CD14-positive monocyte (primary cell): ENCODE measurements around the gene TEX19. TPM values are rescaled to one million over a fixed set of nuclear protein-coding genes. Genes with fewer than 3 reads are reported as not detected.

Experiments
- DNase-seq, 3 donors: peaks; one replicate each; pipeline ENCODE4 v3.0.0-alpha.2; 2011 to 2022
- H2AFZ ChIP-seq: 2 replicates; pipeline ENCODE4 v1.6.0; 2012; ENCODE audit warnings: mild to moderate bottlenecking, low read depth, low read length, inconsistent platforms; ENCODE audit not compliant: insufficient read depth, poor library complexity, severe bottlenecking
- H3K27ac ChIP-seq, 2 donors: 1 replicate in 1 of 2; 2 replicates in 1 of 2; pipeline ENCODE4 v1.5.1; 2012 to 2013; ENCODE audit warnings: low read length in 2 of 2, control low read depth in 1 of 2, inconsistent platforms in 1 of 2, low read depth in 1 of 2, mild to moderate bottlenecking in 1 of 2
- H3K27me3 ChIP-seq, 2 donors: one replicate each; pipeline versions ENCODE4 v1.6.0 to v1.6.1; 2011 to 2013; ENCODE audit warnings: low read length in 2 of 2; ENCODE audit not compliant: control insufficient read depth in 2 of 2, insufficient read depth in 2 of 2
- H3K36me3 ChIP-seq, 2 donors: replicated peaks in 1 of 2; 1 replicate in 1 of 2; 2 replicates in 1 of 2; pipeline versions ENCODE4 v1.5.1 to v1.6.1; 2012 to 2013; ENCODE audit warnings: low read length in 2 of 2, control low read depth in 1 of 2, inconsistent platforms in 1 of 2, mild to moderate bottlenecking in 1 of 2; ENCODE audit not compliant: insufficient read depth in 2 of 2, control insufficient read depth in 1 of 2
- H3K4me1 ChIP-seq, 2 donors: 1 replicate in 1 of 2; 2 replicates in 1 of 2; pipeline versions ENCODE4 v1.5.1 to v1.6.1; 2012 to 2013; ENCODE audit warnings: low read length in 2 of 2, control low read depth in 1 of 2, inconsistent platforms in 1 of 2, mild to moderate bottlenecking in 1 of 2, moderate library complexity in 1 of 2; ENCODE audit not compliant: insufficient read depth in 2 of 2, control insufficient read depth in 1 of 2
- H3K4me2 ChIP-seq: replicated peaks from 2 replicates; pipeline ENCODE3; 2012; ENCODE audit warnings: low read length, moderate library complexity, mild to moderate bottlenecking; ENCODE audit not compliant: poor library complexity, severe bottlenecking; ENCODE audit errors: extremely low read depth
- H3K4me3 ChIP-seq, 3 experiments: fragments of 200-600 bp in 1 of 3; sonication (generic) in 1 of 3; replicated peaks in 1 of 3; 1 replicate in 2 of 3; 2 replicates in 1 of 3; pipeline ENCODE4 v1.5.1; 2011 to 2013; ENCODE audit warnings: low read length in 3 of 3, mild to moderate bottlenecking in 3 of 3, control low read depth in 2 of 3, low read depth in 2 of 3, inconsistent platforms in 1 of 3, moderate library complexity in 1 of 3
- H3K79me2 ChIP-seq: 2 replicates; pipeline ENCODE4 v1.6.0; 2012; ENCODE audit warnings: mild to moderate bottlenecking, control low read depth, inconsistent platforms, low read length, moderate library complexity; ENCODE audit not compliant: insufficient read depth
- H3K9ac ChIP-seq: 2 replicates; pipeline ENCODE4 v1.6.0; 2017; ENCODE audit warnings: low read length, mild to moderate bottlenecking; ENCODE audit not compliant: insufficient read depth, poor library complexity, severe bottlenecking
- H3K9me3 ChIP-seq, 2 donors: replicated peaks in 1 of 2; 1 replicate in 1 of 2; 2 replicates in 1 of 2; pipeline versions ENCODE4 v1.5.1 to v1.6.1; 2012 to 2013; ENCODE audit warnings: low read length in 2 of 2, control low read depth in 1 of 2; ENCODE audit not compliant: control insufficient read depth in 1 of 2, insufficient read depth in 1 of 2
- H4K20me1 ChIP-seq: 2 replicates; pipeline ENCODE4 v1.6.0; 2012; ENCODE audit warnings: mild to moderate bottlenecking, low read length, control low read depth, moderate library complexity; ENCODE audit not compliant: insufficient read depth
- H3K27ac Mint-ChIP-seq, 7 donors: one replicate each; pipeline ENCODE4 v1.8.0; 2020; ENCODE audit warnings: mild to moderate bottlenecking in 7 of 7, mixed read lengths in 7 of 7, moderate library complexity in 6 of 7, inconsistent platforms in 2 of 7
- H3K27me3 Mint-ChIP-seq, 3 donors: one replicate each; pipeline ENCODE4 v1.8.0; 2021 to 2022; ENCODE audit warnings: low read depth in 3 of 3, mild to moderate bottlenecking in 3 of 3, mixed read lengths in 3 of 3, moderate library complexity in 3 of 3, inconsistent platforms in 1 of 3
- H3K36me3 Mint-ChIP-seq, 2 donors: one replicate each; pipeline ENCODE4 v1.8.0; 2020; ENCODE audit warnings: mixed read lengths in 2 of 2, inconsistent platforms in 1 of 2, mild to moderate bottlenecking in 1 of 2
- H3K4me1 Mint-ChIP-seq: one replicate; pipeline ENCODE4 v1.8.0; 2020; ENCODE audit warnings: mild to moderate bottlenecking, mixed read lengths
- H3K4me3 Mint-ChIP-seq, 2 donors: one replicate each; pipeline ENCODE4 v1.8.0; 2020; ENCODE audit warnings: mild to moderate bottlenecking in 2 of 2, mixed read lengths in 2 of 2, moderate library complexity in 1 of 2
- H3K9me3 Mint-ChIP-seq, 7 donors: one replicate each; pipeline ENCODE4 v1.8.0; 2020 to 2022; ENCODE audit warnings: mixed read lengths in 7 of 7, mild to moderate bottlenecking in 6 of 7, moderate library complexity in 6 of 7, inconsistent platforms in 2 of 7
- WGBS: methylation state at CpG from one replicate; pipeline ENCODE4 v1.1.5; 2013; ENCODE audit warnings: missing lambda C conversion rate; ENCODE audit not compliant: insufficient coverage; 5-methylcytosine and 5-hydroxymethylcytosine counted together
- intact Hi-C, 2 donors: fragments of 100-400 bp; cut with micrococcal nuclease; formaldehyde crosslinking; loops; one replicate each; pipeline versions ENCODE4 v1.15.0 to v1.15.1; 2023
- polyA plus RNA-seq, 3 donors: library from polyadenylated mRNA; depleted of rRNA in 1 of 3; unstranded in 2 of 3; stranded (reverse) in 1 of 3; fragments of 300-500 nt in 2 of 3; fragments of >200 nt in 1 of 3; fragmentation: Illumina TruSeq in 2 of 3; gene quantifications; 1 replicate in 2 of 3; 2 replicates in 1 of 3; pipeline ENCODE4 v1.2.3, GENCODE V29; 2012 to 2021
- TF ChIP-seq, protein P1 (sequence below): fragments of 200-600 bp; IDR thresholded peaks from one replicate; pipeline ENCODE4 v1.8.0; 2022; ENCODE audit warnings: antibody characterized with exemption, mild to moderate bottlenecking

The TEX19 gene
- polyA plus RNA-seq, 3 donors: not detected

GRCh38 chr17:82309656-82310570, 49.1 kb upstream of the TEX19 start:
- H3K27ac Mint-ChIP-seq: no peak overlapping the region

DNA sequence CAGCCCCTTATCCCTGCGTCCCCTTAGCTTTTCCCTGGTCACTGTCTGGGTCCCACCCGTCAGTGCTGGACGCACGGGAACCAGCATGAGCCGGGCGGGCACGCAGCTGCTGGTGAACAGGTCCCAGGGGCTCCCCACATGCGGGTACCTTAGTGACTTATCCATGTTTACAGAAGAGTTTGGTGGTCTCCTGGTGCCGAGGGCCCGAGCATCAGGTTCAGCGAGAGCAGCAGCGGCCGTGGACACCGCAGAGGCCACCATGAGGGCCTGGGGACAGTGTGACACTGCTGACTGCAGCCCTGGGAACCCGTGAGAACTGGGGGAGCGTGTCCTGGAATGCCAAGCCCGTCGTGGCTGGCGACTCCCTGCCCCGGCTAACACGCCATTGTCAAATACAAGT, 48.2 kb upstream of the TEX19 start:
- no peak overlapping the region for H3K4me3 ChIP-seq
- H3K4me2 ChIP-seq: no peak overlapping the region
- peaks cover 21% of the 10 kb centered on the region for H3K4me1 Mint-ChIP-seq
- H3K9me3 ChIP-seq: no peaks in the 10 kb centered on the region
- no peaks in the 10 kb centered on the region for H3K36me3 ChIP-seq
- peaks cover 22 to 38% (median 34%) of the 10 kb centered on the region in 3 donors for H3K27me3 Mint-ChIP-seq
- peak overlapping the region in 1 of 7 donors; percentile 72 for H3K27ac Mint-ChIP-seq
- WGBS: 92% methylated on average over 18 of the region's 21 CpGs
- no peaks in the 10 kb centered on the region for H3K36me3 Mint-ChIP-seq
- peaks cover 0 to 8% of the 10 kb centered on the region in 2 donors for H3K27me3 ChIP-seq
- peaks cover 5% of the 10 kb centered on the region for H4K20me1 ChIP-seq
- H3K4me3 Mint-ChIP-seq: no peak overlapping the region
- no peak overlapping the region for H3K9ac ChIP-seq
- H3K4me1 ChIP-seq: peaks cover 18 to 20% of the 10 kb centered on the region in 2 donors
- no peaks in the 10 kb centered on the region for H3K79me2 ChIP-seq
- intact Hi-C loops: no loop called here
- TF ChIP-seq, protein P1, sequence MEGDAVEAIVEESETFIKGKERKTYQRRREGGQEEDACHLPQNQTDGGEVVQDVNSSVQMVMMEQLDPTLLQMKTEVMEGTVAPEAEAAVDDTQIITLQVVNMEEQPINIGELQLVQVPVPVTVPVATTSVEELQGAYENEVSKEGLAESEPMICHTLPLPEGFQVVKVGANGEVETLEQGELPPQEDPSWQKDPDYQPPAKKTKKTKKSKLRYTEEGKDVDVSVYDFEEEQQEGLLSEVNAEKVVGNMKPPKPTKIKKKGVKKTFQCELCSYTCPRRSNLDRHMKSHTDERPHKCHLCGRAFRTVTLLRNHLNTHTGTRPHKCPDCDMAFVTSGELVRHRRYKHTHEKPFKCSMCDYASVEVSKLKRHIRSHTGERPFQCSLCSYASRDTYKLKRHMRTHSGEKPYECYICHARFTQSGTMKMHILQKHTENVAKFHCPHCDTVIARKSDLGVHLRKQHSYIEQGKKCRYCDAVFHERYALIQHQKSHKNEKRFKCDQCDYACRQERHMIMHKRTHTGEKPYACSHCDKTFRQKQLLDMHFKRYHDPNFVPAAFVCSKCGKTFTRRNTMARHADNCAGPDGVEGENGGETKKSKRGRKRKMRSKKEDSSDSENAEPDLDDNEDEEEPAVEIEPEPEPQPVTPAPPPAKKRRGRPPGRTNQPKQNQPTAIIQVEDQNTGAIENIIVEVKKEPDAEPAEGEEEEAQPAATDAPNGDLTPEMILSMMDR: no peak
- DNase-seq: no peak
- peaks cover 0 to 6% (median 3%) of the 10 kb centered on the region in 7 donors for H3K9me3 Mint-ChIP-seq
- H3K27ac ChIP-seq: no peak overlapping the region
- no peak overlapping the region for H2AFZ ChIP-seq

More at GRCh38 chr17:82309656-82310570, 49.1 kb upstream of the TEX19 start:
- peaks cover 18 to 37% (median 28%) of the 10 kb centered on the region in 3 donors for H3K27me3 Mint-ChIP-seq
- 93% methylated on average over 24 of the region's 27 CpGs for WGBS
- no peak overlapping the region for H3K4me2 ChIP-seq
- H3K36me3 Mint-ChIP-seq: no peaks in the 10 kb centered on the region
- intact Hi-C loops: no loop called here
- no peak overlapping the region for H2AFZ ChIP-seq
- H3K4me3 ChIP-seq: no peak overlapping the region
- peaks cover 0 to 5% (median 0%) of the 10 kb centered on the region in 7 donors for H3K9me3 Mint-ChIP-seq
- peaks cover 8 to 10% of the 10 kb centered on the region in 2 donors for H3K4me1 ChIP-seq
- peaks cover 0 to 5% of the 10 kb centered on the region in 2 donors for H3K27me3 ChIP-seq
- no peak overlapping the region for H3K27ac ChIP-seq
- no peaks in the 10 kb centered on the region for H3K36me3 ChIP-seq
- no peaks in the 10 kb centered on the region for H3K9me3 ChIP-seq
- no peak overlapping the region for H3K9ac ChIP-seq
- H4K20me1 ChIP-seq: no peaks in the 10 kb centered on the region
- H3K79me2 ChIP-seq: no peaks in the 10 kb centered on the region
- no peak for DNase-seq
- TF ChIP-seq, protein P1: no peak
- no peak overlapping the region for H3K4me3 Mint-ChIP-seq
- H3K4me1 Mint-ChIP-seq: peaks cover 16% of the 10 kb centered on the region
